ENCODE data around the gene CPHXL. TPM values are rescaled to one million over a fixed set of nuclear protein-coding genes. Genes with fewer than 3 reads are reported as not detected.

The CPHXL gene
- polyA plus RNA-seq, 1 donor from 2014 or later: not detected

DNA sequence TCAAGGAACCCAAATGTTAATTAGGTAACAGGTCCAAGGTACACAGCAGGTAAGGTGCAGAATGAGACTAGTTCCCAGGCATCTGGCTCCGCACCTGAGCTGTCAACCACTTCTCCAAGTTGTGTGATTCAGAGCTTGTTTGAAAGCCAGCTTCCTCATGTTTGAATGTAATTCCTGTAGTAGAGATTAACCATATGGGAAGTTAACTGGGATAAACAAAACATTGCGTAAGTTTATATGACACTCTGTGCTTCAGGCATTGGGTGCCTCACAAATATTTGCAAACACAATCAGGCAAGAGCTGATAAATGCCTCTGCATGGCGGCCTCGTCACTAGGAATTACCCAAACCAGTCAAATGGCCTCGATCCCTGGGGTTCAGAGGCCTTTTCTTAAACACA is 27.9 kb upstream of the CPHXL start:
- Histone ChIP-seq H3F3A (ENCODE audit: insufficient read depth, low read length, poor library complexity, severe bottlenecking) (no peaks in the 10 kb centered on the region), H3K9me2 (ENCODE audit: insufficient read depth, low read length) (no peaks in the 10 kb centered on the region), H3K36me3 (ENCODE audit: insufficient read depth, low read length) (no peaks in the 10 kb centered on the region), H3K4me2 (ENCODE audit: low read length) (no peak overlapping the region), H3K9ac (ENCODE audit: low read length) (no peak overlapping the region), H3K27ac (ENCODE audit: low read length) (no peak overlapping the region), H4K20me1 (ENCODE audit: insufficient read depth) (no peaks in the 10 kb centered on the region), H3K27me3 (ENCODE audit: insufficient read depth, low read depth, low read length) (no peaks in the 10 kb centered on the region), H2AFZ (ENCODE audit: low read depth, low read length) (no peak overlapping the region), H3K9me3 (ENCODE audit: low read length) (no peaks in the 10 kb centered on the region), H3K79me2 (replicated peaks; ENCODE audit: insufficient read depth, low read length) (no peaks in the 10 kb centered on the region), H3K4me3 (ENCODE audit: low read length) (no peak overlapping the region)
- no peak for TF ChIP-seq SMC3 (conservative IDR thresholded peaks at IDR 0.05; ENCODE audit: poor library complexity)
- no peak for TF ChIP-seq REST (IDR thresholded peaks at IDR 0.05; ENCODE audit: borderline replicate concordance)
- TF ChIP-seq RAD21 (conservative IDR thresholded peaks at IDR 0.05): no peak
- no peak for TF ChIP-seq POLR2AphosphoS5 (IDR thresholded peaks at IDR 0.05)
- no peak for TF ChIP-seq CTCF (IDR thresholded peaks at IDR 0.05; ENCODE audit: poor library complexity, severe bottlenecking)
- TF ChIP-seq TAF1 (IDR thresholded peaks at IDR 0.05; ENCODE audit: low read depth): no peak
- TF ChIP-seq EZH2 (IDR thresholded peaks at IDR 0.05; ENCODE audit: borderline replicate concordance, insufficient read depth, low read length, poor library complexity, severe bottlenecking): no peak
- TF ChIP-seq MXI1 (conservative IDR thresholded peaks at IDR 0.05; ENCODE audit: poor library complexity, severe bottlenecking): no peak
- no peak for TF ChIP-seq EP300 (conservative IDR thresholded peaks at IDR 0.05; ENCODE audit: poor library complexity, severe bottlenecking)

- no peaks in the 10 kb centered on the region for H4K20me1 ChIP-seq (ENCODE audit: insufficient read depth)
Observed at GRCh38 chr16:75750528-75750927, 24.2 kb upstream of the CPHXL start.

More at GRCh38 chr16:75750528-75750927, 24.2 kb upstream of the CPHXL start:
- Histone ChIP-seq H3K27me3 (ENCODE audit: insufficient read depth, low read depth, low read length) (no peaks in the 10 kb centered on the region), H3K36me3 (ENCODE audit: insufficient read depth, low read length) (no peaks in the 10 kb centered on the region), H3K9ac (ENCODE audit: low read length) (no peak overlapping the region), H3F3A (ENCODE audit: insufficient read depth, low read length, poor library complexity, severe bottlenecking) (no peaks in the 10 kb centered on the region), H2AFZ (ENCODE audit: low read depth, low read length) (no peak overlapping the region), H3K4me3 (ENCODE audit: low read length) (no peak overlapping the region), H3K4me2 (ENCODE audit: low read length) (no peak overlapping the region), H3K9me3 (ENCODE audit: low read length) (no peaks in the 10 kb centered on the region), H3K79me2 (replicated peaks; ENCODE audit: insufficient read depth, low read length) (no peaks in the 10 kb centered on the region), H3K9me2 (ENCODE audit: insufficient read depth, low read length) (no peaks in the 10 kb centered on the region), H3K27ac (ENCODE audit: low read length) (peak overlapping the region; percentile 27)
- TF ChIP-seq SMC3 (conservative IDR thresholded peaks at IDR 0.05; ENCODE audit: poor library complexity) (no peak), CTCF (IDR thresholded peaks at IDR 0.05; ENCODE audit: poor library complexity, severe bottlenecking) (no peak), EP300 (conservative IDR thresholded peaks at IDR 0.05; ENCODE audit: poor library complexity, severe bottlenecking) (peak; percentile 32), REST (IDR thresholded peaks at IDR 0.05; ENCODE audit: borderline replicate concordance) (no peak), TAF1 (IDR thresholded peaks at IDR 0.05; ENCODE audit: low read depth) (no peak), RAD21 (conservative IDR thresholded peaks at IDR 0.05) (no peak), POLR2AphosphoS5 (IDR thresholded peaks at IDR 0.05) (peak; percentile 83), EZH2 (IDR thresholded peaks at IDR 0.05; ENCODE audit: borderline replicate concordance, insufficient read depth, low read length, poor library complexity, severe bottlenecking) (no peak), MXI1 (conservative IDR thresholded peaks at IDR 0.05; ENCODE audit: poor library complexity, severe bottlenecking) (no peak)

Data from neural cell (in vitro differentiated cells).